Stimulated activated CD4-positive, alpha-beta T cell treated with anti-CD3 and anti-CD28 coated beads, Interleukin-12 subunit alpha, Interleukin-12 subunit beta, amount 100 ng/mL, for 4 hours (primary cell): ENCODE measurements around the gene USP12.
A peak's percentile ranks its signal among the peaks of the same experiment; 100 is the strongest.

ENCODE experiments used
- DNase-seq: peaks from one replicate; pipeline ENCODE4 v3.0.0-alpha.2; 2020

Gene USP12

GRCh38 chr13:27183561-27184147, 12.0 kb upstream of the USP12 start:
- DNase-seq, result no peak

GRCh38 chr13:27182844-27183497, 11.4 kb upstream of the USP12 start:
- DNase-seq, result no peak

GRCh38 chr13:27182054-27182453, 10.4 kb upstream of the USP12 start:
- DNase-seq, result no peak

- no peak for DNase-seq
These were observed 6.2 kb upstream of the USP12 start for GRCh38 chr13:27177852-27178251.

GRCh38 chr13:27176470-27177410, 5.1 kb upstream of the USP12 start:
- DNase-seq, result no peak

GRCh38 chr13:27174766-27175455, 3.3 kb upstream of the USP12 start:
- DNase-seq, result no peak

- no peak for DNase-seq
These were observed 858 bp upstream of the USP12 start for GRCh38 chr13:27172495-27172842.

- peak; percentile 85 for DNase-seq
These were observed 350 bp upstream of the USP12 start for GRCh38 chr13:27171827-27172494.

- peak; percentile 37 for DNase-seq
These were observed 931 bp downstream of the USP12 start for GRCh38 chr13:27170516-27171243.

- DNase-seq, result no peak
These were observed 1.4 kb downstream of the USP12 start for GRCh38 chr13:27170221-27170515.

GRCh38 chr13:27168906-27169657, 2.5 kb downstream of the USP12 start:
- DNase-seq, result no peak

GRCh38 chr13:27168086-27168485, 3.5 kb downstream of the USP12 start:
- DNase-seq, result no peak

- DNase-seq, result no peak
These were observed 5.3 kb downstream of the USP12 start for GRCh38 chr13:27166313-27166712.

GRCh38 chr13:27161980-27162379, 9.6 kb downstream of the USP12 start:
- no peak for DNase-seq

GRCh38 chr13:27161423-27161822, 10.2 kb downstream of the USP12 start:
- no peak for DNase-seq

- DNase-seq, result no peak
These were observed 10.8 kb downstream of the USP12 start for GRCh38 chr13:27160657-27161295.

- DNase-seq, result no peak
These were observed 11.6 kb downstream of the USP12 start for GRCh38 chr13:27159806-27160563.

- no peak for DNase-seq
These were observed 13.3 kb downstream of the USP12 start for GRCh38 chr13:27158335-27158734.

GRCh38 chr13:27151798-27152599, 19.6 kb downstream of the USP12 start:
- DNase-seq, result no peak
